Measurements from ENCODE around the gene NAV2. TPM values are rescaled to one million over a fixed set of nuclear protein-coding genes. Genes with fewer than 3 reads are reported as not detected.

Gene NAV2
- total RNA-seq, 1 experiment from 2014 or later = 1.8 TPM

DNA sequence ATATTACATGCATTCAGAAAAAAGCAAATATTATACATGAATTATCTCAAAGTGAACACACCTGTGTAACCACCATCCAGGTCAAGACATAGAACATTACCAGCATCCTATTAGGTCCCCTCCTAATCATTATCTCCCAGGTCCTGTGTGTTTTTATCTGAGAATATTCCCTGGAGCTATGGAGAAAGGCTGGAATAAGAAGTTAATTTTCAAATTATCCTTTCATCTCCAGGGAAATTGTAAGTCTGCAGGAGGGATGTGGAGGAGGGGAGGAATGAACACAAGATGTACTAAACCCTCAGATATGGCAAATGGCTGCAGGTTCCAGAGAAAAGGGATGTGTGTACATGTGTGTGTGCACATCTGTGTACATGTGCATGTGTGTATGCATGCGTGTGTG, 25.2 kb upstream of the NAV2 start:
- no peak for DNase-seq (ENCODE audit: low read depth)

GRCh38 chr11:19689281-19690000, 23.2 kb upstream of the NAV2 start:
- no peak for DNase-seq (ENCODE audit: low read depth)

- DNase-seq (ENCODE audit: low read depth) = no peak
These were observed 21.8 kb upstream of the NAV2 start for GRCh38 chr11:19690885-19691284.

- DNase-seq (ENCODE audit: low read depth) = no peak
These were observed 20.7 kb upstream of the NAV2 start for GRCh38 chr11:19691815-19692500.

DNA sequence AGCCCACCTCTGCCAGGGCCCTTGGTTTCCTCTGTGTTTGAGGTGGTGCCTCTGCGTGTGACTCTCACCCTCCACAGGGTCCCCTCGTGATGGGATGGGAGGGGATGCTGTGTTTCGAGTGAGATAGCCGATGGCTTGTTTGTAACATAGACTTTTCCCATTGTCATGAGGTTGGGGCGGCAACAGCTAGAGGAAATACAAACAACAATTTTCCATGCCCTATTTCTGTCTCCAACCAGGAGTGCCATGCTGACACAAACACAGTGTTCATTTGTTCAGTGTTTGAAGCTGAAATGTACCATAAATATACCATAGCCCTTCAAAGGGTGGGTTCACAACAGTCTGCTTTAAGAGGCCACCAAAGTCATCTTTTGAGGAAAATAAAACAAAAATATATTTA, 19.5 kb upstream of the NAV2 start:
- DNase-seq (ENCODE audit: low read depth) = no peak

DNA sequence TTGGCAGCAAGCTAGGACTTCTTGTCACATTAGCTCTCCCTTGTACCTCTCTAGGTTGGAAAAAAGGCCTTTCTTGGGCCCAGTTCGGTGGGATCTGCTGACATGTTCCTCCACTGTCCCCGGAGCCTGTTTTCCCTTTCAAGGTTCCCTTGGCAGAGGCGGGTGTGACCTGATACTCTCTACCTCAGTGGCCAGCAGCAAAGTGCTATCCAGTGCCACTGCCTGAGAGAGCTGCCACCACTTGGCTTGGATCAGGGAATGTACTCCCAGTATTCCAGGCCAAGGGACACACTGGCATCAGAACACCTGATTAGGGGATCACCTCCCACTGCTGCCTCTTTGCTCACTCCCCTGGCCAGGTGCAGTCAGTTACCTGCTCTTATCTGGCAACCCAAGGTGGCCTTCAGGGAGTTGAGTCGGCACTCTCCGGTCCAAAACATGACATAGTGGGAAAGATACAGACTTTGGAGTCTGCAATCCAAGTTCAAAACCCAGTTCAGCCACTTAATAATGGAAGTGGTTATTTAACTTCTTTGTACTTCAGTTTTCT, 17.8 kb upstream of the NAV2 start:
- DNase-seq (ENCODE audit: low read depth) = no peak

DNA sequence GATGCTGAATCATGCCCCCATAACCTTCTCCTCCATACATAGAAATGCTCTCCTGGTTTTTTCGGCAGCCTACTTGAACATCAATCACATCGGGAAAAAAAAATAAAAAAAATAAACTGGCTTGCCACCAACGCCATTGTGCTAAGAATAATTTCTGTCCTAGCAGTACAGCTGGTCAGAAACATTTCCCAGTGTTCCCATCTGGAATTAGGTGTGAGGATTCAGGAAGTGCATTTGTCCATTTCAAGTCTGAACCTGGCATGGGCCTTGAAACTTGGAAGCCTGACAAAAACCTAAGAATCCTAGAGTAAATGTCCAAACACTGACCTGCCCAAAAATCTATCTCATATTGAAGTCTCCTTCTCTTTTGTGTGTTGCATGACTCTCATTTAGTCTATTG, 16.6 kb upstream of the NAV2 start:
- no peak for DNase-seq (ENCODE audit: low read depth)

GRCh38 chr11:19696904-19697303, 15.7 kb upstream of the NAV2 start:
- no peak for DNase-seq (ENCODE audit: low read depth)

DNA sequence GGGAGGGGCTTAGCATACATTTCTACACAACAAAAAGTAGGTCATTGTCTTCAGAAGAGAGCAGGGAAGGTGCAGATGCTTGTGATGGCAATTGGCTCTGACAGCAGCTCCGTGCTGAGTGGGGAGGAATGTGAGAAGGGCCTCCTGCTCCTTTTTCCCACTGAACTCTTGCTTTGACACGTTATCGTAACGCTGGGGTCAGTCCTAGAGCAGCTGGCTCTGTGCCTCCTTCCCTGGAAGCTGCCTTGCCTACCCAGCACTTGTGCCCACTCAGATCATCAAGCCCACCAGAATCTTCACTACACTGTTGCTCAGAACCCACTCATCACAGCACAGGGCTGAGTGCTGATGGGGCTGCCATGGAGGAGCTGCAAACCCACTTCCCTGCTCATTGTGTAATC, 14.9 kb upstream of the NAV2 start:
- DNase-seq (ENCODE audit: low read depth) = no peak

DNA sequence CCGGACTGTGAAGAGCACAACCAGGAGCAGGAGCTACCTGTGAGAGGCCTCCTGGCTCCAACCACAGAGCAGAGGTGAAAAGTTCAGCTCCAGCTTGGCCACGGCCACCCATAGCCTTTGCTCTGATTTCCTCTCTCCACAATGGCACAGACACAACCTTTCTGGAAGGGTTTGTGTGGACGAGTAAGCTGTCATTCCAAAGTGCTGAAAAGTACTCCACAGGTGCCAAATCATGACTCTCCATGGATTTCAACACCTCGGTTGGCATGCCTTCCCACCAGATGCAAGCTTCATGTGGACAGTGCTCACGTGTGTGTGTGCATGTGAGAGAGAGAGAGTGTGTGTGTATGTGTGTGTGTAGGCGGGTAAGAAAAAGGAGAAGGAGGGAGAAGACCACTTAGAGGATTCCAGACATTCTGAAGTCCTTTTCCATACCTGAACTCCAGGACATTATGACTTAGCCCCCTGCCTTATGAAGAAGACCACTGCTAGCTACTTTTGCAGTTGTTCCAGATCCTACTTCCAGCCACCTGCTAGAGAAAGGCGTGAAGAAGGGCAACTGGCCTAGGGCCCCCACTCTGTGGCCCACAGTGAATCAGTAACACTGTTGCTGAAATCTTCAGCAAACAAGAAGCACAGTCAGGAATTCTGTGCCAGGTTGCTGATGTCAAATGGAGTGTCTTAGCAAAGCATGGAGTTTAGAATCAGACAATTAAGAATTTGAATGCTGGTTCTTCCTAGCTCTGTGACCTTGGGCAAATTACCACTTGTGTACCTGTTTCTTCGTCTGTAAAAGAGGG, 13.9 kb upstream of the NAV2 start:
- no peak for DNase-seq (ENCODE audit: low read depth)

DNA sequence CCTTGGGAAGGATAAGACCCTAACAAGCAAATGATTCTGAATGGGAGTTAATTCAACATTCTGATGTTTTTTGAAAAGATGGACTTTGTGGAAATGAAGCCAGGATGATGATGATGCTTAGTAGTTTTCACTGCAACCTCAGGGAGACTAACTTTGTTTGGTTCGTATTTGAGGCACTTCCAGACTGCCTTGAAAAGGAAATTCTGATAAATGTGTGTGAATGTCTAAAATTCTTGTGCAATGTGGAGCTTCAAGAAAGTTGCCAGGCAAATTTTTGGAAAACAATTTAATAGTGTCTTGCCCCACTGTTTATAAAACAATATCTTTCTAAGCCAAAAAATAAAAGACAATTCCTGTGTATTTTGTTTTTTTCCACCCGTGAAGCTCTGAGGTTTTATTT, 11.2 kb upstream of the NAV2 start:
- no peak for DNase-seq (ENCODE audit: low read depth)

DNA sequence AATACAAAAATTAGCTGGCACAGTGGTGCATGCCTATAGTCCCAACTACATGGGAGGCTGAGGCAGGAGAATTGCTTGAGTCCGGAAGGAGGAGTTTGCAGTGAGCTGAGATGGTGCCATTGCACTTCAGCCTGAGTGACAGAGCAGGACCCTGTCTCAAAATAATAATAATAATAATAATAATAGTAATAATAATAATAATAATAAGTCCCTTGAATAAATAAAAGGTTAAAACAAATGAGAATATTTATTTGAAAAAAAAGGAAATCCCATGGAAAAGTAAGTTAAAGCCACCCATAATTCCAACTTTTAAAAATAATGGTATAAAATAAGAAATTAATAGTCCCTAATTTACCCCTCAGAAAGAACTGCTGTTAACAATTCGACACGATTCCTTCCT, 10.0 kb upstream of the NAV2 start:
- DNase-seq (ENCODE audit: low read depth) = no peak

- no peak for DNase-seq (ENCODE audit: low read depth)
These were observed 9.4 kb upstream of the NAV2 start for GRCh38 chr11:19703211-19703610.

DNA sequence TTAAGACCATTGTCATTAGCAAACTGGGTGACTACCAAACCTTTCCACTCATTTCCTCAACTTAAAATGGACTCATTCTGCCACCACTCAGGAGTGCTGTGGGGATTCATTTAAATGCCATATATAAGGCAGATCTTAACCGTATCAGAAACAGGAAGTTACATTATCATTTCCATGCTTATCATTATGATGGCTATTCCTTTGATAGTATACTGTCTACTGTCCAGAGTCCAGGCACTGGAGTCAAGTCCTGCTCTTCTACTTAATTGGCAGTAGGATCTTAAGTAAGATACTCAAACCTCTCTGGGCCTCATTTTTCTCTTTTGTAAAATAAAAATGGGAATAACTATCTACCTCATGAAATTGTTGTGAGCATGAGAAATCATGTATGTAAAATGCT, 8.4 kb upstream of the NAV2 start:
- DNase-seq (ENCODE audit: low read depth) = no peak

DNA sequence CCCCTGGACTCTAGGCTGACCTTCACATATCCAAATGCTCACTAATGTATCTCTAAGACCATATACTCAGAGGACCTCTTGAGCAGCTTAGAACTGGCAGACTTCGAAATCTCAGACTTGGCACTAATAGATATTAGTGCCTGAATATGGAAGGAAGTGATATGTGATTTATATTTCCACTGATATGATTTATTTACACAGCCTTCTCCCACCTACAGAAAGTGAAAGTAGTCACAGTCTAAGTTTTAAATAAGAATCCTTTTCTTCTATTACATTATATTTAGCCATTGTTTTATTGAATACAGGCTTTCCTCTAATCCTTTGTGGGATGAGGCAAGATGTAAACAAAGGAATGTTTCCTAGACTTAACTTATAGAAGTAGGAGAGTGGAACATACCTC, 6.7 kb upstream of the NAV2 start:
- no peak for DNase-seq (ENCODE audit: low read depth)

- no peak for DNase-seq (ENCODE audit: low read depth)
These were observed 741 bp upstream of the NAV2 start for GRCh38 chr11:19711911-19712280.

DNA sequence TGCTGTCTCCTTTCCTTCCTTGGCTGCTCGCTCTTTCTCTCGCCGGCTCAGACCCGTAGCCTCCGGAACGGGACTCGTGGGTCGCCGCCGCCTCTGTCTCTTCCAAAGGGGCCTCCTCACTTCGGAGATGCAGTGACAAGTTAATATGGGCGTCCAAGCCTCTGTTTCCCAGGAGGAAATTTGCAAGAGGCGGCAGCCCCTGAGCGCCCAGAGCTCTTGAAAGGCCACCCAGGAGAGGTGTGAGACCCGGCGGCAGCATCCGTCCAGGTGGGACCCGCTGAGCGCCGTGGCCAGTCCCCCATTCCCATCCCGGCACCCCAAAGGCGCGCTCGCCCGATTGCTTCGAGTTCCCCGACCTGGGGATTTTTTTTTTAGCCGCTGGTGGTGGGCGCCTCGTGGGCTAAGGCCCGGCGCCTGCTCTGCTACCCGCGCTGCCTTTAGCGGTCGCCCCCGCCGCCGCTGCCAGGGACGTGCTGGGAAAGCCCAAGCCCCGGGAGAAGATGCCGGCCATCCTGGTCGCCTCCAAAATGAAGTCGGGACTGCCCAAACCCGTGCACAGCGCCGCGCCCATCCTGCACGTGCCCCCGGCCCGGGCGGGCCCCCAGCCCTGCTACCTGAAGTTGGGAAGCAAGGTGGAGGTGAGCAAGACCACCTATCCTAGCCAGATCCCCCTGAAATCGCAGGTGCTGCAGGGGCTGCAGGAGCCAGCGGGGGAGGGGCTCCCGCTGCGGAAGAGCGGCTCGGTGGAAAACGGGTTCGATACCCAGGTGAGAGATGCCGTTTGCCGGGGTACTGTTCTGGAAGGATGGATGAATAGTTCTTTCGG, 772 bp downstream of the NAV2 start:
- DNase-seq (ENCODE audit: low read depth) = peak; percentile 21

DNA sequence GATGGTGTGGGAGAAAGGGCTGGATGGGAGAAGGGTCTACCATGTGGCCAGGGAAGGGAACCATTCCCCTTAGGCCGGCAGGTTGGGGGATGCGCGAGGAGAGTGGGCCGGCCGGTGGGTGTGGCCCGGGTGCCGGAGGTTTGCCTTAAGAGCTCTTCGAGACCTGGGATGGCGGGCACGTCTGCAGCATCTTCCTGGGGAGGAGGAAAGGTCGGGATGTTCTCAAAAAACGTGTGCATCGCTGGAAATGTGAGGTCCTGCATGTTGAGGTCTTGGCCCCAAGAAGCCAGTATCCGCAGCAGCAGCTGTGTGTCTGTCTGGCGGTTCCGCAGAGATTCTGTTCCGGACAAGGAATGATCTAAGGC, 1.4 kb downstream of the NAV2 start:
- DNase-seq (ENCODE audit: low read depth) = peak; percentile 47

- DNase-seq (ENCODE audit: low read depth) = peak; percentile 78
These were observed 2.0 kb downstream of the NAV2 start for GRCh38 chr11:19714387-19715363.

DNA sequence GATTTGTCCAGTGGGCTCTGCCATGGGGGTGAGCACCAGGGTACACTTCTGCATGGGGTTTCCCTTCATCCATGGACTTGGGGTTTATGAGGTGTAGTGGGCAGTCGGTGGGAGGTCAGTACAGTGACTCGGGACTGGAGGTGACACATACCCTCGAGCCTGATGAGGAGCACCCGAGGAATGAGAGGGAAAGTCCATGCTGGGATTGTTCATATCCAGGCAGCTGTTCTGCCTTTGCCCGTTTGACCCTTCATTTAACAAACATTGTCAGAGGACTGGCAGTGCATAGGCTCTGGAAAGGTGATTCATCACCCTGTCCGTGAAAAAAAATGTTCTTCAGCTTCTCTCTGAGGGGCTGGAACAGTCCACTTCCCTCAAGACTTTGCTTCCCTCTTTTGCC, 2.7 kb downstream of the NAV2 start:
- DNase-seq (ENCODE audit: low read depth) = peak; percentile 89

DNA sequence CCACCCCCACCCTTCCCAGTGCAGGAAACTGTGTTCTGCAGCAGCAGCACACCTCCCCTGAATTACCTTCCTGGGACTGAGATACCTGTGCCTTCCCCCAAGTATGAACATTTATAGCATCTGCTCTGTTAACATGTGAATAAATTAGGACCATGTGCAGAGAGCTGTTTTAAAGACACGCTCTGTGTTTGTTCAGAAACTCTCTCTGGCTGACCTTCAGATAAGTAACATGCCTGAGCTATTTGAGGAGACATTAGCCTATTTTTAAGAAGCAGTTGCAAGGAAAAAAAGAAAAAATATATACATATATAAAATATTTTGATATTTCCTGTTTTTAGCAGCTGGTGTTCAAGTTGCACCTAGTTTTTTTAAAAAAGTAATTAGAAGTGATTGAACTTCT, 5.4 kb downstream of the NAV2 start:
- DNase-seq (ENCODE audit: low read depth) = no peak

All from Daoy (cell line).